HepG2 (cell line): ENCODE results near the gene RARG. TPM values are rescaled to one million over a fixed set of nuclear protein-coding genes. Genes with fewer than 3 reads are reported as not detected.

ENCODE experiments used
- ATAC-seq: fragments of 200-7000 bp; cut with Tn5 transposase; 3 replicates; pipeline ENCODE4 v1.9.1; 2020; ENCODE audit warnings: mild to moderate bottlenecking, moderate library complexity
- BruUV-seq: library from RNA; stranded (reverse); fragments of 400-500 nt; replicated peaks from 2 replicates; lab custom pipeline; 2021; lab: Mats Ljungman, UMichigan
- CTCF ChIA-PET: fragments of 300-600 bp; formaldehyde crosslinking; extraction: SDS; loops from one replicate; lab custom pipeline; 2021; ENCODE audit warnings: low total read pairs, inconsistent platforms, low intra/inter-chr PET ratio; lab: Yijun Ruan, JAX
- POLR2A ChIA-PET: fragments of 350-600 bp; sonication (Branson Sonifier 250); formaldehyde crosslinking; loops from one replicate; lab custom pipeline; 2020; ENCODE audit warnings: antibody characterized with exemption, inconsistent platforms; lab: Yijun Ruan, JAX
- DNase-seq: peaks from one replicate; pipeline ENCODE4 v3.0.0-alpha.2; 2015; ENCODE audit warnings: low spot score
- FAIRE-seq: peaks from 3 replicates; lab custom pipeline; 2011; peaks lifted over from hg19 to GRCh38; lab: Jason Lieb, UNC
- H2AFZ ChIP-seq: one replicate; pipeline ENCODE4 v1.6.1; 2011; ENCODE audit warnings: low read length, inconsistent platforms
- H3K27ac ChIP-seq: fragments of 300-600 bp; 3 replicates; pipeline ENCODE4 v1.8.0; 2011; ENCODE audit warnings: mixed run types, mild to moderate bottlenecking, mixed read lengths, low read length, inconsistent platforms; ENCODE audit not compliant: insufficient read depth; ENCODE audit errors: extremely low read length
- H3K27me3 ChIP-seq, 2 experiments: fragments of 200-600 bp in 1 of 2; 2 replicates in 1 of 2; 3 replicates in 1 of 2; pipeline versions ENCODE4 v1.6.0 to v1.8.0; 2011; ENCODE audit warnings: low read length in 2 of 2, mild to moderate bottlenecking in 2 of 2, moderate library complexity in 2 of 2, inconsistent platforms in 1 of 2; ENCODE audit not compliant: insufficient read depth in 2 of 2, control insufficient read depth in 1 of 2
- H3K36me3 ChIP-seq, 2 experiments: fragments of 200-600 bp in 1 of 2; replicated peaks in 1 of 2; 2 replicates in 1 of 2; 3 replicates in 1 of 2; pipeline versions ENCODE4 v1.5.1 to v1.8.0; 2011; ENCODE audit warnings: low read length in 2 of 2, inconsistent platforms in 1 of 2; ENCODE audit not compliant: insufficient read depth in 2 of 2, control insufficient read depth in 1 of 2
- H3K4me1 ChIP-seq: 2 replicates; pipeline ENCODE4 v1.5.1; 2012; ENCODE audit warnings: low read length, inconsistent platforms; ENCODE audit not compliant: insufficient read depth
- H3K4me2 ChIP-seq: 2 replicates; pipeline ENCODE4 v1.6.0; 2011; ENCODE audit warnings: low read depth, low read length, inconsistent platforms
- H3K4me3 ChIP-seq, 3 experiments: fragments of 200-600 bp in 1 of 3; sonication (generic), shearing (Covaris generic) in 1 of 3; replicated peaks in 1 of 3; 2 replicates each; pipeline ENCODE4 v1.5.1; 2011 to 2016; ENCODE audit warnings: low read length in 3 of 3, inconsistent platforms in 2 of 3, low read depth in 2 of 3, mild to moderate bottlenecking in 2 of 3, control low read depth in 1 of 3, mixed read lengths in 1 of 3; ENCODE audit not compliant: insufficient read depth in 1 of 3
- H3K79me2 ChIP-seq: one replicate; pipeline ENCODE4 v1.6.1; 2011; ENCODE audit warnings: low read length, inconsistent platforms; ENCODE audit not compliant: insufficient read depth
- H3K9ac ChIP-seq: 2 replicates; pipeline ENCODE4 v1.6.0; 2011; ENCODE audit warnings: mild to moderate bottlenecking, low read depth, low read length, inconsistent platforms; ENCODE audit not compliant: insufficient read depth
- H3K9me3 ChIP-seq: 2 replicates; pipeline ENCODE4 v1.5.1; 2012; ENCODE audit warnings: mild to moderate bottlenecking, low read length
- H4K20me1 ChIP-seq: 2 replicates; pipeline ENCODE4 v1.6.0; 2011; ENCODE audit warnings: inconsistent platforms, mild to moderate bottlenecking, low read length, moderate library complexity; ENCODE audit not compliant: insufficient read depth
- EP300 ChIP-seq, 3 experiments: sonication (generic) in 1 of 3; formaldehyde crosslinking in 1 of 3; IDR thresholded peaks; 2 replicates each; pipeline versions ENCODE4 v1.5.1 to v1.6.1; 2011 to 2020; ENCODE audit warnings: low read depth in 2 of 3, low read length in 2 of 3, borderline replicate concordance in 1 of 3, improper control_type of control experiment in 1 of 3, mild to moderate bottlenecking in 1 of 3, missing genetic modification reagents in 1 of 3, moderate library complexity in 1 of 3
- GATA4 ChIP-seq: sonication (generic); IDR thresholded peaks from 2 replicates; pipeline ENCODE4 v1.6.1; 2016; ENCODE audit warnings: antibody characterized with exemption, low read depth, borderline replicate concordance
- PAWR ChIP-seq: sonication (generic); formaldehyde crosslinking; IDR thresholded peaks from 2 replicates; pipeline ENCODE4 v1.4.0; 2020; ENCODE audit warnings: missing genetic modification reagents, mild to moderate bottlenecking, borderline replicate concordance
- PAXIP1 ChIP-seq: sonication (generic); formaldehyde crosslinking; conservative IDR thresholded peaks from 2 replicates; pipeline ENCODE4 v1.4.0; 2020; ENCODE audit warnings: mild to moderate bottlenecking, missing genetic modification reagents, moderate library complexity
- PHF5A ChIP-seq: IDR thresholded peaks from one replicate; pipeline ENCODE4 v1.6.1; 2018; ENCODE audit warnings: low read depth, missing genetic modification reagents; ENCODE audit not compliant: unreplicated experiment
- POLR2A ChIP-seq, 2 experiments: IDR thresholded peaks; 2 replicates each; pipeline ENCODE4 v1.6.1; 2011; ENCODE audit warnings: low read depth in 2 of 2, low read length in 2 of 2, mild to moderate bottlenecking in 1 of 2, moderate library complexity in 1 of 2; ENCODE audit not compliant: insufficient read depth in 1 of 2
- POLR2G ChIP-seq: fragments of 200-400 bp; formaldehyde crosslinking; IDR thresholded peaks from 2 replicates; pipeline ENCODE4 v1.6.1; 2018; ENCODE audit warnings: mild to moderate bottlenecking, low read depth, low read length, moderate library complexity
- SP140L ChIP-seq: sonication (generic); formaldehyde crosslinking; IDR thresholded peaks from 2 replicates; pipeline ENCODE4 v1.4.0; 2020; ENCODE audit warnings: missing genetic modification reagents, borderline replicate concordance
- SP2 ChIP-seq: sonication (generic); formaldehyde crosslinking; IDR thresholded peaks from 2 replicates; pipeline ENCODE4 v1.5.1; 2020; ENCODE audit warnings: mild to moderate bottlenecking, missing genetic modification reagents
- SUZ12 ChIP-seq: fragments of 150-350 bp; IDR thresholded peaks from 2 replicates; pipeline ENCODE4 v1.6.1; 2014; ENCODE audit warnings: low read depth, low read length
- ZNF253 ChIP-seq: sonication (generic); formaldehyde crosslinking; IDR thresholded peaks from 2 replicates; pipeline ENCODE4 v1.8.0; 2022; ENCODE audit warnings: mild to moderate bottlenecking, missing genetic modification reagents, borderline replicate concordance
- ZSCAN30 ChIP-seq: sonication (generic); formaldehyde crosslinking; IDR thresholded peaks from 2 replicates; pipeline ENCODE4 v1.5.0; 2020; ENCODE audit warnings: mild to moderate bottlenecking, missing genetic modification reagents
- WGBS: methylation state at CpG from one replicate; pipeline ENCODE4 v1.1.6; 2017; ENCODE audit warnings: low lambda C conversion rate; 5-methylcytosine and 5-hydroxymethylcytosine counted together
- in situ Hi-C: cut with HindIII; loops from 2 replicates; pipeline ENCODE4 v1.10.0; 2017; ENCODE audit warnings: low pct_unique_long_range_greater_than_20kb; ENCODE audit not compliant: extremely low pct_ligation_motif_present
- intact Hi-C: fragments of 100-400 bp; cut with micrococcal nuclease; formaldehyde crosslinking; loops from one replicate; pipeline ENCODE4 v1.10.0; 2022; ENCODE audit not compliant: unreplicated experiment
- polyA plus RNA-seq, 8 experiments: library from polyadenylated mRNA; depleted of rRNA in 3 of 8; stranded (reverse) in 7 of 8; unstranded in 1 of 8; fragments of >200 nt; fragmentation: Illumina TruSeq in 4 of 8; extraction: Trizol in 4 of 8; gene quantifications; 2 replicates each; pipeline versions ENCODE4 v1.2.1 to v1.2.3, GENCODE V29; 2011 to 2016; ENCODE audit warnings: low read depth in 4 of 8, missing spikeins in 1 of 8, mixed read lengths in 1 of 8; ENCODE audit not compliant: insufficient read depth in 1 of 8
- total RNA-seq, 5 experiments: library from RNA; depleted of rRNA; stranded (reverse); fragments of >200 nt; fragmentation: Illumina TruSeq; extraction: Trizol; gene quantifications; 2 replicates each; pipeline ENCODE4 v1.2.3, GENCODE V29; 2016; ENCODE audit warnings: low read depth in 1 of 5
- TF ChIP-seq, protein P1 (sequence below): sonication (generic); formaldehyde crosslinking; IDR thresholded peaks from 2 replicates; pipeline ENCODE4 v1.4.0; 2020; ENCODE audit warnings: mild to moderate bottlenecking, missing genetic modification reagents, borderline replicate concordance
- TF ChIP-seq, protein P2 (sequence below): IDR thresholded peaks from 2 replicates; pipeline ENCODE4 v1.6.1; 2016; ENCODE audit warnings: missing genetic modification reagents, missing compliant biosample characterization

The RARG gene
- total and polyA plus RNA-seq, 2 of the 13 experiments (the other 11 are each of a cell fraction or from before 2014, with no cell fraction given) = 0.77 to 1.5 TPM

DNA sequence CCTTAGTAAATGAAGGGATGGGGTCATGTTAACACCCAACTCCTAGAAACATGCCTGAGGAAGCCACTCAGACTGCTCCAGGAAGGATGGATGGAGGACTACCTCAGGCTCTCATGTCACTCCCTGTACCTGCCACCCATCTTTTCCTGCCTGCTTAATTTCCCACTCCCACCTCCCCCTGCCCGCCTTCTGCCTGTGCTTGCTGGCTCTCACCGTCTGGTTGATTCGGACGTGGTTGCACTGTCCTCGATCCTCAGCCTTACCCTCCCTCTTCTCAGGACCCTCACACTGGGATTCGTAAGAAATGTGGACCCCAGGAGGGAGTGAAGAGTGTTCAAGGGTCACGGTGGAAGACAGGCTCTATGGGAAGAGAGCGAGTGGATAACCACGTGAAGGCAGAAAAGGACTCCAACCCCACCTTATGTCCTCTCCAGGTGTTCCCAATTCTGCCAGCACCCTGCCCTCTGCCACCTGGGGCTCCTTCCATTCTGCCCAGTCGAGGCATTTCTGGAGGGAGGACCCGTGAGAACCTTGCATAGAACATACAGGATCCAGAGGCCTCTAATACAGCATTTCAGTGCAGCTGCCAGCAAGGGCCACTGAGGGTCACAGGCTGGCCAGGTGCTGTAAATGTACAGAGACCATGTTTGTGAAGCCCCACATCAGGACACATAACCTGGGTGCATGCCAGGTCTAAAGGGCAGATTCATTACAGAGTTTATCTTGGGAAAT lies 37.9 kb downstream of the RARG start:
- BruUV-seq = no TSS peak
- intact Hi-C loops = loop anchor here (2.0 kb wide), 1 partner anchor 35 kb away; no protein-coding TSS in a partner anchor
- no peak for FAIRE-seq
- in situ Hi-C loops = loop anchor here (5.0 kb wide), 2 partner anchors 37 to 132 kb away; no protein-coding TSS in a partner anchor
- peaks cover 37% of the 10 kb centered on the region for H3K4me1 ChIP-seq
- H3K79me2 ChIP-seq = no peaks in the 10 kb centered on the region
- H3K27me3 ChIP-seq = 0 out of 5 replicates have a peak, but pooled peaks cover 0 to 2% of the 10 kb centered on the region in 2 experiments
- H3K36me3 ChIP-seq = no peaks in the 10 kb centered on the region; a peak in 2 of 5 replicates
- H2AFZ ChIP-seq = no peak overlapping the region
- peak; percentile 23 for ATAC-seq
- H3K4me2 ChIP-seq = peak overlapping the region; percentile 26; the same call in 1 of the 2 replicates
- peak; percentile 50 for DNase-seq
- no peak overlapping the region for H3K27ac ChIP-seq
- H4K20me1 ChIP-seq = peaks cover 3% of the 10 kb centered on the region; the same call in 1 of the 2 replicates
- ChIA-PET POLR2A (interaction anchor here (1.0 to 1.6 kb wide), 5 partner anchors 11 to 115 kb away, joined by 3 to 5 read pairs (median 4); partner anchors contain the start of genes PFDN5 and SPRYD3), CTCF (no interaction called here)
- H3K9ac ChIP-seq = no peak overlapping the region
- 68% methylated on average over 11 of the region's 11 CpGs for WGBS
- no peaks in the 10 kb centered on the region for H3K9me3 ChIP-seq
- H3K4me3 ChIP-seq = no peak overlapping the region
- TF ChIP-seq GATA4 = no peak
- no peak for TF ChIP-seq SUZ12
- 0 out of 2 replicates have a peak, but pooled peaks have one; percentile 4 for TF ChIP-seq POLR2G
- no peak; a peak in 1 of 4 replicates for TF ChIP-seq POLR2A (IDR thresholded peaks at IDR 0.05; ENCODE audit: insufficient read depth in 1 of 2, low read depth in 2 of 2, low read length in 2 of 2)
- no peak for TF ChIP-seq ZSCAN30 (CRISPR knock-in tag)
- TF ChIP-seq, protein P1, sequence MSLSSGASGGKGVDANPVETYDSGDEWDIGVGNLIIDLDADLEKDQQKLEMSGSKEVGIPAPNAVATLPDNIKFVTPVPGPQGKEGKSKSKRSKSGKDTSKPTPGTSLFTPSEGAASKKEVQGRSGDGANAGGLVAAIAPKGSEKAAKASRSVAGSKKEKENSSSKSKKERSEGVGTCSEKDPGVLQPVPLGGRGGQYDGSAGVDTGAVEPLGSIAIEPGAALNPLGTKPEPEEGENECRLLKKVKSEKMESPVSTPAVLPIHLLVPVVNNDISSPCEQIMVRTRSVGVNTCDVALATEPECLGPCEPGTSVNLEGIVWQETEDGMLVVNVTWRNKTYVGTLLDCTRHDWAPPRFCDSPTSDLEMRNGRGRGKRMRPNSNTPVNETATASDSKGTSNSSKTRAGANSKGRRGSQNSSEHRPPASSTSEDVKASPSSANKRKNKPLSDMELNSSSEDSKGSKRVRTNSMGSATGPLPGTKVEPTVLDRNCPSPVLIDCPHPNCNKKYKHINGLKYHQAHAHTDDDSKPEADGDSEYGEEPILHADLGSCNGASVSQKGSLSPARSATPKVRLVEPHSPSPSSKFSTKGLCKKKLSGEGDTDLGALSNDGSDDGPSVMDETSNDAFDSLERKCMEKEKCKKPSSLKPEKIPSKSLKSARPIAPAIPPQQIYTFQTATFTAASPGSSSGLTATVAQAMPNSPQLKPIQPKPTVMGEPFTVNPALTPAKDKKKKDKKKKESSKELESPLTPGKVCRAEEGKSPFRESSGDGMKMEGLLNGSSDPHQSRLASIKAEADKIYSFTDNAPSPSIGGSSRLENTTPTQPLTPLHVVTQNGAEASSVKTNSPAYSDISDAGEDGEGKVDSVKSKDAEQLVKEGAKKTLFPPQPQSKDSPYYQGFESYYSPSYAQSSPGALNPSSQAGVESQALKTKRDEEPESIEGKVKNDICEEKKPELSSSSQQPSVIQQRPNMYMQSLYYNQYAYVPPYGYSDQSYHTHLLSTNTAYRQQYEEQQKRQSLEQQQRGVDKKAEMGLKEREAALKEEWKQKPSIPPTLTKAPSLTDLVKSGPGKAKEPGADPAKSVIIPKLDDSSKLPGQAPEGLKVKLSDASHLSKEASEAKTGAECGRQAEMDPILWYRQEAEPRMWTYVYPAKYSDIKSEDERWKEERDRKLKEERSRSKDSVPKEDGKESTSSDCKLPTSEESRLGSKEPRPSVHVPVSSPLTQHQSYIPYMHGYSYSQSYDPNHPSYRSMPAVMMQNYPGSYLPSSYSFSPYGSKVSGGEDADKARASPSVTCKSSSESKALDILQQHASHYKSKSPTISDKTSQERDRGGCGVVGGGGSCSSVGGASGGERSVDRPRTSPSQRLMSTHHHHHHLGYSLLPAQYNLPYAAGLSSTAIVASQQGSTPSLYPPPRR (CRISPR knock-in tag) = no peak
- no peak for TF ChIP-seq SP140L (CRISPR knock-in tag)
- TF ChIP-seq PHF5A = no peak
- TF ChIP-seq, protein P2, sequence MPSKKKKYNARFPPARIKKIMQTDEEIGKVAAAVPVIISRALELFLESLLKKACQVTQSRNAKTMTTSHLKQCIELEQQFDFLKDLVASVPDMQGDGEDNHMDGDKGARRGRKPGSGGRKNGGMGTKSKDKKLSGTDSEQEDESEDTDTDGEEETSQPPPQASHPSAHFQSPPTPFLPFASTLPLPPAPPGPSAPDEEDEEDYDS (CRISPR knock-in tag) = no peak
- TF ChIP-seq SP2 (CRISPR knock-in tag) = no peak
- no peak for TF ChIP-seq ZNF253
- TF ChIP-seq EP300 (IDR thresholded peaks at IDR 0.05; ENCODE audit: low read depth in 2 of 2, low read length in 2 of 2) = 0 out of 4 replicates have a peak, but pooled peaks of 1 of the 2 experiments have one; percentile 13
- no peak for TF ChIP-seq EP300 (CRISPR knock-in tag; IDR thresholded peaks at IDR 0.05; ENCODE audit: borderline replicate concordance)
- TF ChIP-seq PAWR (CRISPR knock-in tag) = no peak
- peak; percentile 39; the same call in 1 of the 2 replicates for TF ChIP-seq PAXIP1 (CRISPR knock-in tag)
